ENCODE results near the gene CDCP2. TPM values are rescaled to one million over a fixed set of nuclear protein-coding genes. Genes with fewer than 3 reads are reported as not detected.
A peak's percentile ranks its signal among the peaks of the same experiment; 100 is the strongest.

Gene CDCP2
- total RNA-seq, 4 donors from 2014 or later, result not detected

DNA sequence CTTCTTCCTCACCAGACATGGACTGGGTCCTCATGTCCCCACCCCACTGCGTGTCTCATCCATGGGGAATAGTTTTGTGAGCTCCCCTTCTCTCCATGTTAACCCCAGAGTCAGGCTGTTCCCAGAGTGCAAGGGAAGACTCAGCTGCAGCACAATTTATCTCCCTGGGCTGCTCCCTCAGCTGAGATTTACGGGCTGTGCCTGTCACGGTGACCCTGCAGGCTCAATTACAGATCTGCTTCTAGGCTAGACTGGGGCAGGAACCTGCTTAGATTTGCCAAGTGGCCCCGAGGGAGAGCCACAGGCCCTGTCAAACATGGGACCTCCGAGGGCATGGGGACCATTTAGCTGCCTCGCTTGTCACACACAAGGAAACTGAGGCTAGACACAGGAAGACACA lies 37.8 kb downstream of the CDCP2 start:
- no peaks in the 10 kb centered on the region for H3K9me3 ChIP-seq
- H3K36me3 ChIP-seq, result no peaks in the 10 kb centered on the region
- WGBS, result 77% methylated on average over 6 of the region's 6 CpGs
- H3K4me1 ChIP-seq, result no peaks in the 10 kb centered on the region
- no peaks in the 10 kb centered on the region for H3K27me3 ChIP-seq
- no peak for DNase-seq (ENCODE audit: low spot score in 2 of 2)
- TF ChIP-seq EP300 (IDR thresholded peaks at IDR 0.05) (no peak), POLR2AphosphoS5 (IDR thresholded peaks at IDR 0.05) (no peak), POLR2A (IDR thresholded peaks at IDR 0.05) (no peak)
- TF ChIP-seq, protein P1, sequence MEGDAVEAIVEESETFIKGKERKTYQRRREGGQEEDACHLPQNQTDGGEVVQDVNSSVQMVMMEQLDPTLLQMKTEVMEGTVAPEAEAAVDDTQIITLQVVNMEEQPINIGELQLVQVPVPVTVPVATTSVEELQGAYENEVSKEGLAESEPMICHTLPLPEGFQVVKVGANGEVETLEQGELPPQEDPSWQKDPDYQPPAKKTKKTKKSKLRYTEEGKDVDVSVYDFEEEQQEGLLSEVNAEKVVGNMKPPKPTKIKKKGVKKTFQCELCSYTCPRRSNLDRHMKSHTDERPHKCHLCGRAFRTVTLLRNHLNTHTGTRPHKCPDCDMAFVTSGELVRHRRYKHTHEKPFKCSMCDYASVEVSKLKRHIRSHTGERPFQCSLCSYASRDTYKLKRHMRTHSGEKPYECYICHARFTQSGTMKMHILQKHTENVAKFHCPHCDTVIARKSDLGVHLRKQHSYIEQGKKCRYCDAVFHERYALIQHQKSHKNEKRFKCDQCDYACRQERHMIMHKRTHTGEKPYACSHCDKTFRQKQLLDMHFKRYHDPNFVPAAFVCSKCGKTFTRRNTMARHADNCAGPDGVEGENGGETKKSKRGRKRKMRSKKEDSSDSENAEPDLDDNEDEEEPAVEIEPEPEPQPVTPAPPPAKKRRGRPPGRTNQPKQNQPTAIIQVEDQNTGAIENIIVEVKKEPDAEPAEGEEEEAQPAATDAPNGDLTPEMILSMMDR (IDR thresholded peaks at IDR 0.05), result no peak
- H3K27ac ChIP-seq, result no peak overlapping the region
- H3K4me3 ChIP-seq, result no peak overlapping the region

DNA sequence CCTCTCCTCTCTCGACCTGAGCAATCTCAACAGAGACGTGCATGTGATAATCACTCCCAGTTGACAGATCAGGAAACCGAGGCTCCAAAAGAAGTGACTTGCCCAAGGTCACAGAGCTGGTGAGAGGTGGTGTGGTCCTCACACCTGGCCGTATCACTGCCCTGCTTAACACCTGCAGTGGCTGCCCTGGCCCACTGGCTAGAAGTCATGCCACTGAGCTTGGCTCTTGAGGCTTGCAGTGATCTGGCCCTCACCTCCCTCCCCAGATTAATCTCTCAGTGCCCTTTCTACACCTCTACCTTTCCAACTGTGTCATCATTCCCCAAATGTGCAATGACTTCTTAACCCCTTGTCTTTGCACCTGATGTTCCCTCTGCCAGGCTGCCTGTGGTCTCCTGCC lies 38.8 kb downstream of the CDCP2 start:
- 78% methylated on average over 3 of the region's 4 CpGs for WGBS
- Histone ChIP-seq H3K27me3 (no peaks in the 10 kb centered on the region), H3K9me3 (no peaks in the 10 kb centered on the region), H3K4me3 (no peak overlapping the region), H3K27ac (no peak overlapping the region), H3K36me3 (no peaks in the 10 kb centered on the region), H3K4me1 (no peaks in the 10 kb centered on the region)
- peak in 1 of 2 donors; percentile 24 for DNase-seq (ENCODE audit: low spot score in 2 of 2)
- TF ChIP-seq POLR2A (IDR thresholded peaks at IDR 0.05), result no peak
- TF ChIP-seq EP300 (IDR thresholded peaks at IDR 0.05), result no peak
- no peak for TF ChIP-seq POLR2AphosphoS5 (IDR thresholded peaks at IDR 0.05)
- TF ChIP-seq, protein P1 (IDR thresholded peaks at IDR 0.05), result no peak

DNA sequence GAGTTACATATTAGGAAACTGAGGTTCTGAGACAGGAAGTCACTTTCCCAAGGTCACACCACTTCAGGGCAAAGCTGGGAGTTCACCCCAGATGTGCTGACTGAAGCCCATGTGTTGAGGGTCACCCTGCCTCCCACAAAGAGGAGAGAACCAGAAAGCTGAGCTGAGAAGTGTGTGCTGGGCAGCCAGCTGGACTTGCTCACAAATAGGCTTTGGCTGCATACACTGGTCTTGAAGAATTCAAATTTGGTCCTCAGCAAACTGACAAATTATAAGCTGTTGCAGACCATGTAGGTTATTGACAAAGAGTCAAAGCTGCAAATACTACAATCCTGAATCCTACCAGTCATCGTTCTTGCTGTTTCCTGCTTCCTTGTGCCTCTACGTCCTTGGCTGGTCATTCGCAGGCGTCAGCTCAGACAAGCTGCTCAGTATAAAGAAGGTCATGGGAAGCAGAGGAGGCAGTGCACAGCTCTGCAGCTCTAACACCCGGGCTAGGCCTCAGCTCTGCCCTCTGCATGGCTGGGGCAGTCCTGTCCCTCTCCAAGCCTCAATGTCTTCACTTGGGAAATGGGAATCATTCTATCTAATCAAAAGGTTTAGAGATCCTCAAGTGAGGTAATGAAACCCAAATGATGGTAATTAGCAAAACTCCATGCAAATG lies 40.0 kb downstream of the CDCP2 start:
- peak in 1 of 2 donors; percentile 38 for DNase-seq (ENCODE audit: low spot score in 2 of 2)
- Histone ChIP-seq H3K4me1 (no peaks in the 10 kb centered on the region), H3K27me3 (no peaks in the 10 kb centered on the region), H3K4me3 (no peak overlapping the region), H3K36me3 (no peaks in the 10 kb centered on the region), H3K27ac (no peak overlapping the region), H3K9me3 (no peaks in the 10 kb centered on the region)
- 89% methylated on average over 5 of the region's 5 CpGs for WGBS
- TF ChIP-seq, protein P1 (IDR thresholded peaks at IDR 0.05), result no peak
- TF ChIP-seq EP300 (IDR thresholded peaks at IDR 0.05) (no peak), POLR2A (IDR thresholded peaks at IDR 0.05) (no peak), POLR2AphosphoS5 (IDR thresholded peaks at IDR 0.05) (no peak)

DNA sequence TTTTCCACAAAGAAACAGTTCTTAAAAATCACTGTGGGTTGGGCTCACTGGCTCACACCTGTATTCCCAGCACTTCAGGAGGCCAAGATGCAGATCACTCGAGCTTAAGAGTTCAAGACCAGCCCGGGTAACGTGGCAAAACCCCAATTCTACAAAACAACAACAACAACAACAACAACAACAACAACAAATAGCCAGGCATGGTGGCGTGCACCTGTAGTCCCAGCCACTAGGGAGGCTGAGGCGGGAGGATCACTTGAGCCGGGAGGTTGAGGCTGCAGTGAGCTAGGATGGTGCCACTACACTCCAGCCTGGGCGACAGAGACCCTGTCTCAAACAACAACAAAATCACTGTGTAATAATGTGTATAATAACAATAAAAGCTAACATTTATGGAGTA lies 40.8 kb downstream of the CDCP2 start:
- DNase-seq (ENCODE audit: low spot score in 2 of 2), result peak in 1 of 2 donors; percentile 6
- no peaks in the 10 kb centered on the region for H3K9me3 ChIP-seq
- H3K27ac ChIP-seq, result no peak overlapping the region
- no peaks in the 10 kb centered on the region for H3K27me3 ChIP-seq
- no peaks in the 10 kb centered on the region for H3K4me1 ChIP-seq
- no peaks in the 10 kb centered on the region for H3K36me3 ChIP-seq
- H3K4me3 ChIP-seq, result no peak overlapping the region
- TF ChIP-seq POLR2A (IDR thresholded peaks at IDR 0.05) (no peak), EP300 (IDR thresholded peaks at IDR 0.05) (no peak), POLR2AphosphoS5 (IDR thresholded peaks at IDR 0.05) (no peak)
- TF ChIP-seq, protein P1 (IDR thresholded peaks at IDR 0.05), result no peak
- whole genome bisulfite sequencing, result 95% methylated on average over 7 of the region's 7 CpGs

DNA sequence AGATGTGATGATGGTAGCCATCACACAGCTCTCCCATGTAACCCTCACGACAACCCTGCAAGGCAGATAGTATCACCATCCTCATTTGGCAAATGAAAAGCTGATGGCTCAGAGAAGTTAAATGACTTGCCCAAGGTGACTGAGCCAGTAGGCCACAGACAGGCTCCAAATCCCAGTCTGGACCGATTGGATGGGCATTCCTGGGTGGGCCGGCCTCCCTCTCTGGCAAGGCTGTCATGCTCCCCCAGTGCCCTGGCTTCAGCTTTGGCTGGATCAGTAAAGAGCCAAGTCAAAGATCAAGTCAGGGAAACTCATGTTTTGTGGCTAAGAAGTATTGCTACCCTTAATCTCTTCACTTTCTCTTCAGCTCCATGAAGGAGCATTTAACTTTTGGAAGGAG lies 41.2 kb downstream of the CDCP2 start:
- TF ChIP-seq POLR2AphosphoS5 (IDR thresholded peaks at IDR 0.05), result no peak
- TF ChIP-seq, protein P1 (IDR thresholded peaks at IDR 0.05), result no peak
- TF ChIP-seq EP300 (IDR thresholded peaks at IDR 0.05), result no peak
- no peak for TF ChIP-seq POLR2A (IDR thresholded peaks at IDR 0.05)
- Histone ChIP-seq H3K4me1 (no peaks in the 10 kb centered on the region), H3K27ac (no peak overlapping the region), H3K4me3 (no peak overlapping the region), H3K9me3 (no peaks in the 10 kb centered on the region), H3K36me3 (no peaks in the 10 kb centered on the region), H3K27me3 (no peaks in the 10 kb centered on the region)
- 80% methylated on average over 3 of the region's 3 CpGs for WGBS
- DNase-seq (ENCODE audit: low spot score in 2 of 2), result peak in 1 of 2 donors; percentile 34
